ENCODE measurements around the gene FBXL14.
"Not testable (repeated sequence)": the region's sequence is repeated elsewhere in the genome, so short reads cannot be mapped to it uniquely, and the experiment has no call there.

Gene FBXL14

GRCh38 chr12:1619159-1619558 is 24.8 kb upstream of the FBXL14 start:
- DNase-seq: no peak

GRCh38 chr12:1618489-1618888 is 24.1 kb upstream of the FBXL14 start:
- no peak for DNase-seq

GRCh38 chr12:1616233-1617066 is 22.1 kb upstream of the FBXL14 start:
- no peak for DNase-seq

GRCh38 chr12:1614360-1614759 is 20.0 kb upstream of the FBXL14 start:
- DNase-seq: no peak

- DNase-seq: no peak
These were observed 19.5 kb upstream of the FBXL14 start for GRCh38 chr12:1613860-1614259.

GRCh38 chr12:1611803-1612572 is 17.6 kb upstream of the FBXL14 start:
- peak; percentile 58 to 85 for DNase-seq

- no peak for DNase-seq
These were observed 15.8 kb upstream of the FBXL14 start for GRCh38 chr12:1610072-1610643.

- DNase-seq: no peak
These were observed 14.3 kb upstream of the FBXL14 start for GRCh38 chr12:1608713-1609119.

- no peak for DNase-seq
These were observed 13.7 kb upstream of the FBXL14 start for GRCh38 chr12:1607940-1608712.

- peak; percentile 86 to 94 for DNase-seq
These were observed 11.7 kb upstream of the FBXL14 start for GRCh38 chr12:1606021-1606622.

GRCh38 chr12:1605129-1606020 is 11.0 kb upstream of the FBXL14 start:
- peak; percentile 88 to 91 for DNase-seq

- DNase-seq: no peak
These were observed 10.1 kb upstream of the FBXL14 start for GRCh38 chr12:1604464-1604863.

GRCh38 chr12:1603269-1603993 is 9.1 kb upstream of the FBXL14 start:
- DNase-seq: no peak

GRCh38 chr12:1602706-1603105 is 8.3 kb upstream of the FBXL14 start:
- not testable (repeated sequence) for DNase-seq

- no peak for DNase-seq
These were observed 4.4 kb upstream of the FBXL14 start for GRCh38 chr12:1598757-1599156.

- no peak for DNase-seq
These were observed 1.4 kb upstream of the FBXL14 start for GRCh38 chr12:1595690-1596347.

GRCh38 chr12:1595026-1595561 is 713 bp upstream of the FBXL14 start:
- DNase-seq: no peak

GRCh38 chr12:1594006-1594260 is 448 bp downstream of the FBXL14 start:
- DNase-seq: no peak

GRCh38 chr12:1593174-1594005 is 991 bp downstream of the FBXL14 start:
- peak; percentile 28 to 54 for DNase-seq
